Mesodermal cell (in vitro differentiated cells): ENCODE measurements around the gene BCAS1.

Experiments
- H3K27ac ChIP-seq: 2 replicates; pipeline ENCODE4 v1.7.0; 2013; ENCODE audit warnings: mild to moderate bottlenecking, low read depth, low read length, moderate library complexity; ENCODE audit not compliant: severe bottlenecking
- H3K36me3 ChIP-seq: 2 replicates; pipeline ENCODE4 v1.7.1; 2013; ENCODE audit warnings: mild to moderate bottlenecking, low read length, moderate library complexity; ENCODE audit not compliant: control insufficient read depth, insufficient read depth
- H3K4me1 ChIP-seq: one replicate; pipeline ENCODE4 v1.7.1; 2013; ENCODE audit warnings: mild to moderate bottlenecking, low read length; ENCODE audit not compliant: insufficient read depth, control insufficient read depth, poor library complexity, severe bottlenecking
- H3K4me3 ChIP-seq: 2 replicates; pipeline ENCODE4 v1.7.0; 2013; ENCODE audit warnings: low read length, control low read depth, mild to moderate bottlenecking; ENCODE audit not compliant: insufficient read depth, poor library complexity, severe bottlenecking; ENCODE audit errors: extremely low read depth
- H3K9me3 ChIP-seq: 2 replicates; pipeline ENCODE4 v1.7.1; 2013; ENCODE audit warnings: mild to moderate bottlenecking, low read length, moderate library complexity; ENCODE audit not compliant: control insufficient read depth
- WGBS, 2 experiments: methylation state at CpG; one replicate each; pipeline ENCODE4 v1.1.5; 2013; ENCODE audit warnings: missing lambda C conversion rate in 2 of 2; ENCODE audit not compliant: insufficient coverage in 2 of 2; 5-methylcytosine and 5-hydroxymethylcytosine counted together

BCAS1 gene

DNA sequence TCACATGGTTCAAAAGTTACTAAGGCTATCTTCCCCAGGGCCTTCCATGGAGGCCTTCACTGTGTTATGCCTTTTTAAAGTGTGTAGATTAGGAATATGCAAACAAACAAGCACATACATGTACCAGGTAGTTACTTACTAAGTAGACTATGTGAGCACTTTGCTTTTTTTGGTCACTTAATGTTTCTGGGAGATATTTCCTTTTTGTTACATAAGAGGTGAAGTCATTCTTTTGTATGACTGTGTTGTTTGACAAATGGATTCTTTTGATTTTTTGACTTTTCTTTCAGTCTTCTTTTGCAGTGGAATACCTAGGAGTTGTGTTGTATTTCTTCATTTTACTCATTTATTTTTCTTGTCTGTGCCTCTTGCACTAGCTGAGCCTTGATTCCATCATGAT, 39.6 kb upstream of the BCAS1 start:
- no peaks in the 10 kb centered on the region for H3K9me3 ChIP-seq
- H3K4me3 ChIP-seq, result no peak overlapping the region
- no peaks in the 10 kb centered on the region for H3K36me3 ChIP-seq
- H3K4me1 ChIP-seq, result peaks cover 2% of the 10 kb centered on the region
- no peak overlapping the region for H3K27ac ChIP-seq

GRCh38 chr20:54108817-54109216, 38.4 kb upstream of the BCAS1 start:
- Histone ChIP-seq H3K36me3 (no peaks in the 10 kb centered on the region), H3K4me3 (no peak overlapping the region), H3K9me3 (no peaks in the 10 kb centered on the region), H3K27ac (no peak overlapping the region), H3K4me1 (peaks cover 2% of the 10 kb centered on the region)
- no CpG with 5 or more reads among the region's 1 CpG for WGBS, 2 experiments

- no peak overlapping the region for H3K27ac ChIP-seq
- H3K36me3 ChIP-seq, result no peaks in the 10 kb centered on the region
- H3K4me3 ChIP-seq, result no peak overlapping the region
- H3K4me1 ChIP-seq, result peaks cover 2% of the 10 kb centered on the region
- no peaks in the 10 kb centered on the region for H3K9me3 ChIP-seq
Measured at GRCh38 chr20:54108326-54108642, 37.9 kb upstream of the BCAS1 start.

- Histone ChIP-seq H3K4me3 (no peak overlapping the region), H3K27ac (no peak overlapping the region), H3K9me3 (no peaks in the 10 kb centered on the region), H3K4me1 (peaks cover 2% of the 10 kb centered on the region), H3K36me3 (no peaks in the 10 kb centered on the region)
- 83 to 85% methylated on average over 3 to 4 of the region's 7 CpGs for WGBS, 2 experiments
Measured at GRCh38 chr20:54107600-54108325, 37.4 kb upstream of the BCAS1 start.

GRCh38 chr20:54107181-54107580, 36.8 kb upstream of the BCAS1 start:
- Histone ChIP-seq H3K4me3 (no peak overlapping the region), H3K27ac (no peak overlapping the region), H3K9me3 (no peaks in the 10 kb centered on the region), H3K4me1 (peaks cover 2% of the 10 kb centered on the region), H3K36me3 (no peaks in the 10 kb centered on the region)
- 100% methylated on average over 2 of the region's 2 CpGs; no CpG with 5 or more reads in 1 of the 2 experiments for WGBS, 2 experiments

GRCh38 chr20:54106162-54106561, 35.8 kb upstream of the BCAS1 start:
- peaks cover 2% of the 10 kb centered on the region for H3K4me1 ChIP-seq
- H3K36me3 ChIP-seq, result no peaks in the 10 kb centered on the region
- no peak overlapping the region for H3K4me3 ChIP-seq
- no peaks in the 10 kb centered on the region for H3K9me3 ChIP-seq
- WGBS, 2 experiments, result 56 to 88% methylated on average over 1 to 2 of the region's 4 CpGs
- H3K27ac ChIP-seq, result no peak overlapping the region

GRCh38 chr20:54105653-54106052, 35.3 kb upstream of the BCAS1 start:
- WGBS, 2 experiments, result 90 to 100% methylated on average over 1 to 2 of the region's 4 CpGs

GRCh38 chr20:54104781-54105180, 34.4 kb upstream of the BCAS1 start:
- Histone ChIP-seq H3K4me3 (no peak overlapping the region), H3K36me3 (no peaks in the 10 kb centered on the region), H3K9me3 (no peaks in the 10 kb centered on the region), H3K4me1 (peaks cover 2% of the 10 kb centered on the region), H3K27ac (no peak overlapping the region)
- 92 to 95% methylated on average over 3 of the region's 4 CpGs for WGBS, 2 experiments

More at GRCh38 chr20:54105653-54106052, 35.3 kb upstream of the BCAS1 start:
- H3K27ac ChIP-seq, result no peak overlapping the region
- H3K4me3 ChIP-seq, result no peak overlapping the region
- no peaks in the 10 kb centered on the region for H3K36me3 ChIP-seq
- no peaks in the 10 kb centered on the region for H3K9me3 ChIP-seq
- peaks cover 2% of the 10 kb centered on the region for H3K4me1 ChIP-seq

GRCh38 chr20:54103762-54104600, 33.6 kb upstream of the BCAS1 start:
- H3K27ac ChIP-seq, result no peak overlapping the region
- WGBS, 2 experiments, result 85 to 95% methylated on average over 6 of the region's 6 CpGs

DNA sequence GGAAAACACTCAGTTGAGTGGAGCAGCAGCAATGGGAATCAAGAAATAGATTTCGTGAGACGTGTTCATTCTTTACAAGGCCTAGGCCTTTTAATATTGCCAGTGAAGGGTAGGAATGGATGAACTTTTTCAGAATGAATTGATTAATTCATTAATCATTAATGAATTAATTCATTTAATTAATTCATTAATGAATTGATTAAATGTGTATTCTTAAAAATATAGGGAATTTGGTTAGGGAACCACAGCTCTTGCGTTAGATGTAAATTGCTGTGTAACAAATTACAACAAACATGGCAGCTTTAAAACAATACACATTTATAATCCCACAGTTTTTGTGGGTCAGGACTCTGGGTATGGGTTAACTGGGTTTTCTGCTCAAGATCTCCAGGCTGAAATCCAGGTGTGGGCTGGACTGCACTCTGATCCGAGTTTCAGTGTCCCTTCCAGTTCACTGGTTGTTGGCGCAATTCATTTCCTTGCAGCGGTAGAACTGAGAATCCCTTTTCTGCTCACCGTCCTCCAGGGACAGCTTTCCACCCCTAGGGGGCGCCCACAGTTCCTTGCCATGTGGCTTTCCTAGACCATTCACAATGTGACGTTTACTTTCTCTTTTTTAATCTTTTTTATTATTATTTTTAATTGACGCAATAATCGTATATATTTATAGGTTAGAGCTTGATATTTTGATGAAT, 32.8 kb upstream of the BCAS1 start:
- Histone ChIP-seq H3K27ac (no peak overlapping the region), H3K9me3 (no peaks in the 10 kb centered on the region)
- 17 to 28% methylated on average over 1 to 5 of the region's 11 CpGs for WGBS, 2 experiments

More at GRCh38 chr20:54103762-54104600, 33.6 kb upstream of the BCAS1 start:
- Histone ChIP-seq H3K4me3 (no peak overlapping the region), H3K4me1 (peaks cover 2% of the 10 kb centered on the region), H3K36me3 (no peaks in the 10 kb centered on the region), H3K9me3 (no peaks in the 10 kb centered on the region)

More for the DNA sequence above, 32.8 kb upstream of the BCAS1 start:
- Histone ChIP-seq H3K4me1 (peaks cover 2% of the 10 kb centered on the region), H3K4me3 (no peak overlapping the region), H3K36me3 (no peaks in the 10 kb centered on the region)
